Measurements from ENCODE around the gene RLBP1.

DNA sequence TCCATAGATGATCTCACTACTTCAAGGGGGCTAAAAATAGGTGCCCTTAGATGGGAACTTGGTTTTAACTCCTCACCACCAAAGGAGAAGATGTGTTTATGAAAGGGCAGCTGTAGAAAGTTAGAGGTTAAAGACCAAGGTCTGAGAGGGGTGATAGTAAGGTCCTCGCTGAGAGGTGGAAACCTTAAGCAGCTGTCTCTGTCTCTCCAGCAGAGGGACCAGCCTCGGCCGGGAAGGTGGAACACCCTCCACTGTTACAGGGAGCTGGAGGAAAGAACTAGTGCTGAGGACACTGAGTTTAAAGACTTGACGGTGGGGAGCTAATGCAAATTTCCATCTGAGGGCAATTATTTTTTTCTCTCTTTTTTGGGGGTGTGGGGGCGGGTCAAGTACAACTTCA lies 8.9 kb upstream of the RLBP1 start:
- TF ChIP-seq, protein P1, sequence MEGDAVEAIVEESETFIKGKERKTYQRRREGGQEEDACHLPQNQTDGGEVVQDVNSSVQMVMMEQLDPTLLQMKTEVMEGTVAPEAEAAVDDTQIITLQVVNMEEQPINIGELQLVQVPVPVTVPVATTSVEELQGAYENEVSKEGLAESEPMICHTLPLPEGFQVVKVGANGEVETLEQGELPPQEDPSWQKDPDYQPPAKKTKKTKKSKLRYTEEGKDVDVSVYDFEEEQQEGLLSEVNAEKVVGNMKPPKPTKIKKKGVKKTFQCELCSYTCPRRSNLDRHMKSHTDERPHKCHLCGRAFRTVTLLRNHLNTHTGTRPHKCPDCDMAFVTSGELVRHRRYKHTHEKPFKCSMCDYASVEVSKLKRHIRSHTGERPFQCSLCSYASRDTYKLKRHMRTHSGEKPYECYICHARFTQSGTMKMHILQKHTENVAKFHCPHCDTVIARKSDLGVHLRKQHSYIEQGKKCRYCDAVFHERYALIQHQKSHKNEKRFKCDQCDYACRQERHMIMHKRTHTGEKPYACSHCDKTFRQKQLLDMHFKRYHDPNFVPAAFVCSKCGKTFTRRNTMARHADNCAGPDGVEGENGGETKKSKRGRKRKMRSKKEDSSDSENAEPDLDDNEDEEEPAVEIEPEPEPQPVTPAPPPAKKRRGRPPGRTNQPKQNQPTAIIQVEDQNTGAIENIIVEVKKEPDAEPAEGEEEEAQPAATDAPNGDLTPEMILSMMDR (IDR thresholded peaks at IDR 0.05) = no peak
- no peak for TF ChIP-seq POLR2A (IDR thresholded peaks at IDR 0.05)
- TF ChIP-seq EP300 (IDR thresholded peaks at IDR 0.05) = no peak

Data from ovary (tissue), 3 donors.